WTC11 (cell line): Measurements from ENCODE around the gene FOXD4L6.
"Not testable (repeated sequence)": the region's sequence is repeated elsewhere in the genome, so short reads cannot be mapped to it uniquely, and the experiment has no call there.

Source experiments
- CBFB ChIP-seq: sonication (generic); formaldehyde crosslinking; IDR thresholded peaks from 2 replicates; pipeline ENCODE4 v1.8.1; 2022; ENCODE audit warnings: mild to moderate bottlenecking, low read depth, missing genetic modification reagents
- CTCF ChIP-seq: fragments of 200-600 bp; IDR thresholded peaks from 2 replicates; pipeline ENCODE4 v1.8.0; 2022; ENCODE audit warnings: antibody characterized with exemption
- E2F4 ChIP-seq: sonication (generic); formaldehyde crosslinking; IDR thresholded peaks from 2 replicates; pipeline ENCODE4 v1.8.1; 2022; ENCODE audit warnings: low read depth, mild to moderate bottlenecking, moderate library complexity, missing genetic modification reagents, borderline replicate concordance
- MAX ChIP-seq: sonication (generic); formaldehyde crosslinking; IDR thresholded peaks from 2 replicates; pipeline ENCODE4 v1.8.0; 2022; ENCODE audit warnings: mild to moderate bottlenecking, missing genetic modification reagents
- MYBL2 ChIP-seq: sonication (generic); formaldehyde crosslinking; IDR thresholded peaks from 2 replicates; pipeline ENCODE4 v1.8.1; 2023; ENCODE audit warnings: mild to moderate bottlenecking, moderate library complexity, missing genetic modification reagents
- PREB ChIP-seq: sonication (generic); formaldehyde crosslinking; IDR thresholded peaks from 2 replicates; pipeline ENCODE4 v1.8.1; 2022; ENCODE audit warnings: mild to moderate bottlenecking, missing genetic modification reagents, moderate library complexity, borderline replicate concordance
- SMAD4 ChIP-seq: sonication (generic); formaldehyde crosslinking; IDR thresholded peaks from 2 replicates; pipeline ENCODE4 v1.8.0; 2022; ENCODE audit warnings: mild to moderate bottlenecking, missing genetic modification reagents
- ZBTB21 ChIP-seq: sonication (generic); formaldehyde crosslinking; IDR thresholded peaks from 2 replicates; pipeline ENCODE4 v1.8.1; 2023; ENCODE audit warnings: mild to moderate bottlenecking, missing genetic modification reagents, borderline replicate concordance
- ZBTB43 ChIP-seq: sonication (generic); formaldehyde crosslinking; IDR thresholded peaks from 2 replicates; pipeline ENCODE4 v1.8.1; 2023; ENCODE audit warnings: mild to moderate bottlenecking, missing genetic modification reagents
- ZNF512 ChIP-seq: sonication (generic); formaldehyde crosslinking; IDR thresholded peaks from 2 replicates; pipeline ENCODE4 v1.8.1; 2022; ENCODE audit warnings: missing genetic modification reagents, borderline replicate concordance

GRCh38 chr9:41082358-41082757 is 46.1 kb downstream of the FOXD4L6 start:
- not testable (repeated sequence) for TF ChIP-seq ZBTB43 (CRISPR knock-in tag); PREB; CBFB; CTCF; MYBL2 (CRISPR knock-in tag); ZBTB21 (CRISPR knock-in tag); MAX (CRISPR knock-in tag); E2F4; SMAD4 (CRISPR knock-in tag); ZNF512 (CRISPR knock-in tag)
